T-helper 9 cell (primary cell): Measurements from ENCODE around the gene CLEC18B.
"Not testable (repeated sequence)": the region's sequence is repeated elsewhere in the genome, so short reads cannot be mapped to it uniquely, and the experiment has no call there.

Experiments used
- DNase-seq: peaks from one replicate; pipeline ENCODE4 v3.0.0-alpha.2; 2020
- total RNA-seq, 2 donors: gene quantifications; one replicate each; lab custom pipeline; 2026; lab: John Stamatoyannopoulos, UW

Gene CLEC18B
- total RNA-seq, result 1.1 to 1.7 reads per million in 2 donors

- DNase-seq, result not testable (repeated sequence)
Measured at GRCh38 chr16:74420612-74421481, at the start of gene CLEC18B. Gene CLEC18B (minus strand): TSS chr16:74421478. CDS start chr16:74421270, 208 bp downstream.

- no peak for DNase-seq
Measured at GRCh38 chr16:74469946-74470478, 48.7 kb upstream of the CLEC18B start.

- DNase-seq, result no peak
Measured at GRCh38 chr16:74468807-74469525, 47.7 kb upstream of the CLEC18B start.

DNA sequence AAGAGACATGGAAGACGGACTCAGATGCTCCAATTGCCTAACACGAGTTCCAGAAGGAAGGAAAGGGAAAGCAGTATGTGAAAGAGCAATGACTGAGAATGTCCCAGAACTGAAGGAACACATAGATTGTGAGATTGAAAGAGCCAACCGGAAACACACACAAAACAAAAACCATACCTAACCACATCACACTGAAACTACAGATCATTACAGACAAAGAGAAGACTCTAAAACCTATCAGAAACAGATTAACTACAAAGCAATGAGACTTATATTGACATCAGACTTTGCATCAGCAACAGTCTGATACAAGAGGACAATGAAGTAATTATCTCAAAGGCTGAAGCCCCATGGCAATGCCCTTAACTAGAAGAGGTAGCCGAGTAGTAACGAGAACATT is 45.6 kb upstream of the CLEC18B start:
- no peak for DNase-seq

DNA sequence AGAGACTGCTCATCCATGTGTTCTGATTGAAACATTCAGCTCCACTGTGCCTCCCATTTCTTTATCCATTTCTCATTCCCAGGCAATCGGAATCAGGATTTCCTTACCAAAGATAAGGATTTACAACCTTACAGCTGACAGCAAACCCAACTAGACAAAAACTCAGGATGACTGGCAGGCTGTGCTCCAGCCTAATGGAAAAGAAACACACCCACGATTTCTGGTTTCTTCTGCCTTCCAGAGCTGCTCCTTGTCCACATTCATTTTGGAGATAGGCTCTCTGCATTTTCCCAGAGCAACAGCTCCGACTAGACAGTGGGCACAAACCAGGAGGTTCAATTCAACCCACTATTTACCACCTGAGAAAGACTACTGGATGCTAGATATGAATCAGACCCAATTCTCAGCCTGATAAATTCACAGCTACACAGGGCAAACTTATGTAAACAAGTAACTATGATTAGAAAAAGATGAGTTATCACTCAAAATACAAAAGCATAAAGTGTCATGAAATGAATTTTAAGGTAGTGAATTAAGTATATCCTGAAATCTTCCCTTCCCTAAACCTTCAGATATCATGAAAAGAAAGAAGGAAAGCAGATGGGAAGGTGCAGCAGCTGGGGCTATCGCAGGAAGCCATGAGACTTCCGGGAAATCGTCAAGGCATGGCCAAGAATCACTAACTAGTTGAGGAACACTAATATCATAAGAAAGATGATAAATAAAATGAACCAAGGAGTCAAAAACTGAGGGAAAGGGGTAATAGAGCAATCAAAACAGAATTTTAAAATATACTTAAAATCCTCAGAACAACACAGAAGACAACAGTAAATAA is 44.8 kb upstream of the CLEC18B start:
- no peak for DNase-seq

- no peak for DNase-seq
Measured at GRCh38 chr16:74465281-74465680, 44.0 kb upstream of the CLEC18B start.

DNA sequence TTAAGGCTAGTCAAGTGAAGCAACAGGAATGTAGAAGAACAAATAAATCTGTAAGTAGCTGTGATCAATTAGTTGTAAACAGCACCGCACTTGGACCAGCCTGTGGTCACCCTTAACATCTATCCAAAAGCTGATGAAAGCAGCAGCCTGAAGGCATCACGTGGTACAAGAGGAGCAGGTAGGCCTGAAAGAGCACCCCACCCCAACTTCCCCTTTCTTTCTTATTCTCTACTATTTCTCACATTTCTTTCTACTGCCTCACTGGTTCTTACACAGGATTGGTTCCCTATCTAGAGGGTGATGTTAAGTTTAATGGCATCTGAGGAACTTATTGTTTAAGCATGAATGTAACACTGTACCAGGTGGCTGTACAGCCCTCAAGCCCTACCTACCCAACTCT is 42.6 kb upstream of the CLEC18B start:
- no peak for DNase-seq

- DNase-seq, result no peak
Measured at GRCh38 chr16:74462361-74462760, 41.1 kb upstream of the CLEC18B start.

DNA sequence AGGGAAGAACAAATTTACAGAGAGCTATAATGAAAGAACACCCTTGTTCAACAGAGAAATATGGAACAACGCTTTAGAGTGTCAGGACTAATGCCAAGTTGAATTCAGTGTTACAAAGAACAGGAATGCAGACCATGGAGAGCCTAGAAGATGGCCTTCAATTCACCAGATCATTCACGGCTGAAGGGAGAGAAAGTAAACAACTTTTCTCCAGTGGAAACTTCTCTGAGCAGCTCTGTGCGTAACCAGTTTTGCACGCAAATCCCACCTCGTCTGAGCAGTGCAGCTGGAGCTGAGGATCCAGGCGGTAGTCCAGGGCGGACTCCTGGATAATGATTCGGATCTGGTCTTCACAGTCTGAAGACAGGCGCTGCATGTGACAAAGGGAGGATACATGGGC is 40.5 kb upstream of the CLEC18B start:
- no peak for DNase-seq

DNA sequence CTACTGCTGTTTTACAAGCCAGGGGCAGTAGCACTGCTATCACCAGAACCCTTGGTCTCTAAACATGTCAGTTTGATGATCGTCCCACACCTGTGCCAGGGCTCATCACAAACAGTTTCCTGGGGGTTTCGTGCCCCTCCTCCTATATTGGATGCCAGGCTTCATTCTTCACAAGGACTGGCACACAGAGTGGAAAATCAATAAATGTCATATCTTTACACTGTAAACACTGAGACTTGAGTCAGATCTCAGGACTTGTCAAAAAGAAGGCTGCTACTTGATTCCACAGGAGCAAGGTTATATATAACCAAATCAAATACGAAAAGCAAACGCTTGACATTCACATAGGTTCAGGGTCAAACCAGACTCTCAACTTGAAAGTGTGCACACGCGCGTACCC is 39.3 kb upstream of the CLEC18B start:
- no peak for DNase-seq

GRCh38 chr16:74456290-74456625 is 35.0 kb upstream of the CLEC18B start:
- DNase-seq, result no peak

GRCh38 chr16:74455619-74456289 is 34.5 kb upstream of the CLEC18B start:
- no peak for DNase-seq

GRCh38 chr16:74455213-74455612 is 33.9 kb upstream of the CLEC18B start:
- no peak for DNase-seq

- no peak for DNase-seq
Measured at GRCh38 chr16:74451951-74452758, 30.9 kb upstream of the CLEC18B start.

- no peak for DNase-seq
Measured at GRCh38 chr16:74450967-74451760, 29.9 kb upstream of the CLEC18B start.

DNA sequence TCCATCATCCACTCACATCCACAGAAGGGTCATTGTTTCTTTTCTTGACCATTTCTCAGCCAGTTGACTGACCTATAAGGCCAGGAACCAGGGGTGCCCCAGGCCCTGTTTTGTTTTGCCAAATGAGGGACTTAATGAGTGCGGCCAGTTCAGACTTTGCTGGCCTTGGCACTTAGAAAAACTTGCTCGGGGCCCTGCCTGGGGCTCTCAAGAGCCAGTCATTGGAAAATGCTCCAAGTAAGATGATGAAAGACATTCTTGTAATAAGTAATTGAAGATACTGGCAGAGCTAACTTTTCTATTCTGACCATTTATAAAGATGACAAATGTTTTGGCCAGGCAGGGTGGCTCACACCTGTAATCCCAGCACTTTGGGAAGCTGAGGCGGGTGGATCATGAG is 29.0 kb upstream of the CLEC18B start:
- no peak for DNase-seq

- DNase-seq, result no peak
Measured at GRCh38 chr16:74449470-74449869, 28.2 kb upstream of the CLEC18B start.

DNA sequence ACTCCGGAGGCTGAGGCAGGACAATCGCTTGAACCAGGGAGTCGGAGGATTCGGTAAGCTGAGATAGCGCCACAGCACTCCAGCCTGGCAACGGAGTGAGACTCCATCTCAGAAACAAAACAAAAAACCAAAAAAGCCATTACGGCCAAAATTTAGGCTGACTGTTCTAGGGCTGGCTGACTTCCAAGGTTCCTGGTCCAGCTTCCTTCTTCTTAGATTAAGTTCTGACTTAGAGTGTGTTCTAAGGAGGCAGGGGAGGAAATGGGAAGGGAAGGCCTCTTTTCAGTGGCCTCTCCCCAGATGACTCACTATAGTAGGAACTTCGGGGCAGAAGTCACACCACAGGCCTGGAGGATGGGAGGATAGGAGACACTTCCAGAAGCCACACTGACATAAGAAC is 27.7 kb upstream of the CLEC18B start:
- DNase-seq, result no peak

DNA sequence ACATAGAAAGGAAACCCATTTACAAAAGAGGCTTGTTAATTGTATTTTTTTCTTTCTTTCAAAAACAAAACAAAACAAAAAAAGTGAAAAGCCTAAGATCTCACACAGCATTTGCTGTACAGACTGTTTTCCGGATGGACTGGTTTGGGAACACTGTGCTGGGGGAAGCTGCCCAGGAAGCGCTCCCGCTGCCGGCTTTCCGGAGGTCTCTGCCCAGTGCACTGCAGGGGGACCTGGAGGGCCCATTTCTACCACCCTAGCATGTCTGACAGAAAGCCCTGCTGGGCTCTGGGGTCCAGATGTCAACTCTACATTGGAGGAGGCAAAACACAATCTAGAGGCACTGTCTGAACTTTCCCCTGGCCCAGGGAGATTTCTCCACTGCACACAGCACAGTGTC is 26.3 kb upstream of the CLEC18B start:
- DNase-seq, result no peak

- no peak for DNase-seq
Measured at GRCh38 chr16:74446866-74447265, 25.6 kb upstream of the CLEC18B start.
